T-helper 17 cell (primary cell): ENCODE measurements around the gene FRMPD1. TPM values are rescaled to one million over a fixed set of nuclear protein-coding genes. Genes with fewer than 3 reads are reported as not detected.

ENCODE experiments used
- ATAC-seq: fragments of 150-1000 bp; cut with Tn5 transposase; 2 replicates; pipeline ENCODE4 v1.10.0; 2021; ENCODE audit warnings: mild to moderate bottlenecking, moderate library complexity
- DNase-seq, 3 donors: peaks; one replicate each; pipeline versions ENCODE4 v3.0.0 to v3.0.0-alpha.2; 2020 to 2021
- H3K9me3 ChIP-seq: one replicate; pipeline ENCODE4 v1.7.0; 2013; ENCODE audit warnings: low read length, mild to moderate bottlenecking; ENCODE audit not compliant: control insufficient read depth, poor library complexity, severe bottlenecking
- H3K27ac Mint-ChIP-seq: one replicate; pipeline ENCODE4 v1.8.0; 2022; ENCODE audit warnings: mild to moderate bottlenecking, moderate library complexity, mixed read lengths
- H3K27me3 Mint-ChIP-seq: one replicate; pipeline ENCODE4 v1.8.0; 2022; ENCODE audit warnings: mixed read lengths
- H3K36me3 Mint-ChIP-seq: one replicate; pipeline ENCODE4 v1.8.0; 2022; ENCODE audit warnings: low read depth, mixed read lengths
- H3K4me1 Mint-ChIP-seq: one replicate; pipeline ENCODE4 v1.8.0; 2022; ENCODE audit warnings: mild to moderate bottlenecking, mixed read lengths
- H3K4me3 Mint-ChIP-seq: one replicate; pipeline ENCODE4 v1.8.0; 2022; ENCODE audit warnings: mild to moderate bottlenecking, moderate library complexity, mixed read lengths
- total RNA-seq, 4 donors: library from RNA in 2 of 4; stranded (reverse) in 2 of 4; gene quantifications; one replicate each; pipeline ENCODE4 v1.2.3 and lab custom pipeline; 2022 to 2026

The FRMPD1 gene
- total RNA-seq, 2 donors from 2014 or later = not detected

DNA sequence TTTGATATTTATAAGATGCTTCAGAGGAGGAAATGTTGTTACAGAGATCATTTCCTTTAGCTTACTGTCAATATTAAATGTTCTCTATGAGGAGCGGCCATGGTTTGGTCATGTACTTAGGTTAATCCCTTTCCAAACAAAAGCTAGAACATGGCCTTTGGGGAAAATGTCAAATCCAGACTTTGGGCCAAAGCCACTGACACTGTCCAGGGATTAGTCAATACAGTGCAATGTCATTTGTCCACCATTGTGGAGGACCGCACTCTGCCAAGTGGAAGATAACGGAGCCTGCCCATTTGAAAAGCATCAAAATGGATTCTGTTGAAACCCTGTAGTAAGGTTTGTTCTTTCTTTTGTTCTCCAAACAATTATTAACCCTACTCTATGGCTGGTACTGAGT, 50.1 kb downstream of the FRMPD1 start:
- H3K9me3 ChIP-seq = no peaks in the 10 kb centered on the region
- H3K4me1 Mint-ChIP-seq = no peaks in the 10 kb centered on the region
- no peak for DNase-seq
- H3K27me3 Mint-ChIP-seq = peaks cover 32% of the 10 kb centered on the region
- H3K4me3 Mint-ChIP-seq = no peak overlapping the region
- no peaks in the 10 kb centered on the region for H3K36me3 Mint-ChIP-seq
- ATAC-seq = no peak
- no peak overlapping the region for H3K27ac Mint-ChIP-seq

DNA sequence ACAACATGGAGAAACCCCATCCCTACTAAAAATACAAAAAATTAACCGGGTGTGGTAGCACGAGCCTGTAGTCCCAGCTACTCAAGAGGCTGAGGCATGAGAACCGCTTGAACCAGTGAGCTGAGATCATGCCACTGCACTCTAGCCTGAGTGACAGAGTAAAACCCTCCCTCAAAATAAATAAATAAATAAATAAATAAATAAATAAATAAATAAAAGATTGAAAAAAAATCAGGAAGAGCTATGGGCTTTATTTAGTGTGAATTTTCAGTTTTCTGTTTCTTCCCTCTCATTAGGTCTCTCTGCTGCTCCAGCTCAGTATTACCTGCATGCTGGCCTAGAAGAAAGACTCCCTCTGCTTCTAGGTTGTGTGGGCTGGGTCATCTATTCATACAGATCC, 55.0 kb downstream of the FRMPD1 start:
- DNase-seq = no peak
- Mint-ChIP-seq H3K36me3 (peaks cover 5% of the 10 kb centered on the region), H3K4me3 (no peak overlapping the region), H3K27ac (no peak overlapping the region), H3K27me3 (peaks cover 56% of the 10 kb centered on the region), H3K4me1 (no peaks in the 10 kb centered on the region)
- H3K9me3 ChIP-seq = no peaks in the 10 kb centered on the region
- ATAC-seq = no peak

GRCh38 chr9:37706290-37706689, 55.5 kb downstream of the FRMPD1 start:
- H3K9me3 ChIP-seq = no peaks in the 10 kb centered on the region
- Mint-ChIP-seq H3K4me1 (no peaks in the 10 kb centered on the region), H3K27me3 (peaks cover 55% of the 10 kb centered on the region), H3K27ac (no peak overlapping the region), H3K36me3 (peaks cover 5% of the 10 kb centered on the region), H3K4me3 (no peak overlapping the region)
- DNase-seq (no peak), ATAC-seq (no peak)

GRCh38 chr9:37707748-37708147, 57.0 kb downstream of the FRMPD1 start:
- no peak overlapping the region for H3K27ac Mint-ChIP-seq
- no peaks in the 10 kb centered on the region for H3K4me1 Mint-ChIP-seq
- peaks cover 5% of the 10 kb centered on the region for H3K36me3 Mint-ChIP-seq
- no peaks in the 10 kb centered on the region for H3K9me3 ChIP-seq
- ATAC-seq (no peak), DNase-seq (no peak)
- peaks cover 54% of the 10 kb centered on the region for H3K27me3 Mint-ChIP-seq
- H3K4me3 Mint-ChIP-seq = no peak overlapping the region

GRCh38 chr9:37710046-37710445, 59.3 kb downstream of the FRMPD1 start:
- Mint-ChIP-seq H3K27ac (no peak overlapping the region), H3K36me3 (peaks cover 5% of the 10 kb centered on the region), H3K4me1 (no peaks in the 10 kb centered on the region), H3K4me3 (no peak overlapping the region), H3K27me3 (peaks cover 51% of the 10 kb centered on the region)
- no peak for DNase-seq
- no peak for ATAC-seq
- no peaks in the 10 kb centered on the region for H3K9me3 ChIP-seq

GRCh38 chr9:37715260-37715659, 64.5 kb downstream of the FRMPD1 start:
- H3K36me3 Mint-ChIP-seq = no peaks in the 10 kb centered on the region
- ATAC-seq (no peak), DNase-seq (no peak)
- H3K4me1 Mint-ChIP-seq = no peaks in the 10 kb centered on the region
- H3K27me3 Mint-ChIP-seq = peaks cover 34% of the 10 kb centered on the region
- no peaks in the 10 kb centered on the region for H3K9me3 ChIP-seq
- H3K27ac Mint-ChIP-seq = no peak overlapping the region
- no peak overlapping the region for H3K4me3 Mint-ChIP-seq

- no peaks in the 10 kb centered on the region for H3K9me3 ChIP-seq
- no peaks in the 10 kb centered on the region for H3K36me3 Mint-ChIP-seq
- DNase-seq = no peak
- H3K4me1 Mint-ChIP-seq = no peaks in the 10 kb centered on the region
- H3K4me3 Mint-ChIP-seq = no peak overlapping the region
- H3K27me3 Mint-ChIP-seq = peaks cover 42% of the 10 kb centered on the region
- no peak for ATAC-seq
- no peak overlapping the region for H3K27ac Mint-ChIP-seq
Measured at GRCh38 chr9:37715991-37716505, 65.3 kb downstream of the FRMPD1 start.

GRCh38 chr9:37719526-37719925, 68.8 kb downstream of the FRMPD1 start:
- no peaks in the 10 kb centered on the region for H3K4me1 Mint-ChIP-seq
- H3K9me3 ChIP-seq = no peaks in the 10 kb centered on the region
- H3K27me3 Mint-ChIP-seq = peaks cover 36% of the 10 kb centered on the region
- H3K27ac Mint-ChIP-seq = no peak overlapping the region
- H3K4me3 Mint-ChIP-seq = no peak overlapping the region
- H3K36me3 Mint-ChIP-seq = no peaks in the 10 kb centered on the region
- DNase-seq (no peak), ATAC-seq (no peak)

- DNase-seq (no peak), ATAC-seq (no peak)
- H3K27ac Mint-ChIP-seq = no peak overlapping the region
- peaks cover 31% of the 10 kb centered on the region for H3K27me3 Mint-ChIP-seq
- no peaks in the 10 kb centered on the region for H3K9me3 ChIP-seq
- peaks cover 3% of the 10 kb centered on the region for H3K36me3 Mint-ChIP-seq
- H3K4me1 Mint-ChIP-seq = no peaks in the 10 kb centered on the region
- no peak overlapping the region for H3K4me3 Mint-ChIP-seq
Measured at GRCh38 chr9:37727013-37727412, 76.3 kb downstream of the FRMPD1 start.

GRCh38 chr9:37729499-37729898, 78.7 kb downstream of the FRMPD1 start:
- Mint-ChIP-seq H3K4me1 (peaks cover 2% of the 10 kb centered on the region), H3K27me3 (peaks cover 48% of the 10 kb centered on the region), H3K4me3 (no peak overlapping the region), H3K36me3 (peaks cover 3% of the 10 kb centered on the region), H3K27ac (no peak overlapping the region)
- DNase-seq = no peak
- no peak for ATAC-seq
- H3K9me3 ChIP-seq = no peaks in the 10 kb centered on the region

DNA sequence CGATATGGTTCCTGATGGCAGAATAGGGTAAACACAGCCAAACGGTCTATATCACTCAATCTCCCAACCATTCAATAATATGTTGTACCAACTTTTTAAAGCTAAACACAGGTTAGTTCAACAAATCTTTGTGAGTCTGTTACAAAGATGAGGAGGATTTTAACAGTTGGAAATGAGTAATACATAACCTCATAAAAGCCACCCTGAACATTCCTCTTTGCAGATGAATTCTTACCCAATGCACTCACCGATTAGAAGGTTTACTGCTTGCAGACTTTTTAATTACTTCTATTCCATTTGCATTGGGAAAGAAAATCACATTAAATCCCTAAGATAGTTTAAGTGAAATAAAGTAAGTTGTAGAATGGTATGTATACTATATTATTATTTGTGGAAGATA, 79.5 kb downstream of the FRMPD1 start:
- Mint-ChIP-seq H3K4me3 (no peak overlapping the region), H3K36me3 (peaks cover 3% of the 10 kb centered on the region)
- no peak for ATAC-seq

DNA sequence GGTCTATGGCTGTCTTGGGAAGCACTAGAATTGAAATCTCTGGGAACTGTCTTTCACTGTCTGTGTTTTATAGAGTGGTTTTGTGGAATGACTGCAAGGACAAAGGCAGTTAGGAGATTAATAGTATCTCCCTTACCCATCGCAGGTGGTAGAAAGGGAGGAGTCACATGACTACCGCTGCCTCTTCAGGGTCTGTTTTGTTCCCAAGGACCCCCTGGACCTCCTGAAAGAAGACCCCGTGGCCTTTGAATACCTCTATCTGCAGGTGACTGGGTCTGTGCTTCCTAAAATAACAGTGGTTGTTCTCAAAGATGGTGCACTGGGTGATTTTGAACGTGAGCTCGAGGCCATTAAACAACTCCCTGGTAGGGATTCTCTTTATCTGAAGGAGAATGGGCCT, 80.1 kb downstream of the FRMPD1 start:
- Mint-ChIP-seq H3K4me1 (peaks cover 5% of the 10 kb centered on the region), H3K4me3 (no peak overlapping the region), H3K27me3 (peaks cover 58% of the 10 kb centered on the region), H3K36me3 (peaks cover 5% of the 10 kb centered on the region), H3K27ac (no peak overlapping the region)
- ATAC-seq (no peak), DNase-seq (no peak)
- no peaks in the 10 kb centered on the region for H3K9me3 ChIP-seq

More for the DNA sequence above, 79.5 kb downstream of the FRMPD1 start:
- H3K27ac Mint-ChIP-seq = no peak overlapping the region
- H3K4me1 Mint-ChIP-seq = peaks cover 5% of the 10 kb centered on the region
- no peaks in the 10 kb centered on the region for H3K9me3 ChIP-seq
- peaks cover 55% of the 10 kb centered on the region for H3K27me3 Mint-ChIP-seq
- no peak for DNase-seq

DNA sequence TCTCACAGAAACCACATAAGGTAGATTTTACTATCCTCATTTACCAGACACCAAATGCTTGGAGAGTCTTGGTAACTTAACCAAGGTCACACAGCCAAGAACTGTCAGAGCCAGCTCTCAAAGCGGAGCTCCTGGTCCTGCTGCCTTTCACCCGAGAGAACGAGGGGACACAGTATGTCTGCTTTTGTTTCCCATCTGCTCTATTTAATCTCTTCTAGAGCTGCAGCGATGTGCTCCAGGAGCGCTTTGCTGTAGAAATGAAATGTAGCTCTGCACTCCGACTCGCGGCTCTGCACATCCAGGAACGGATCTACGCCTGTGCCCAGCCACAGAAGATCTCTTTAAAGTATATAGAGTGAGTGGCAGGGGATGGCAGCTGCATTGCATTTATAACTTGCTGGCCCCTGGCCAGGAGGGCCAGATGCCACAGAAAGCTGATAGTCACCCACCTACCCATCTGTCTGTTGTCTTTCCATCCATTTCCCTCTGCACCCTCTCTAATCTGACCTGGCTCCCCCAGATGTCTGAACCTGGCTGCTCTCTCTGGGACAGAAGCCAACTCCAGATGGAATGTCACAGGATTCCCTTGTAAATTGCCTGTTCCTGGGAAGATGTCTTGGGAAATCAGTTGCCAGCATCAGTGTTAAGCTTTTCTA, 81.5 kb downstream of the FRMPD1 start:
- ATAC-seq (no peak), DNase-seq (no peak)
- no peaks in the 10 kb centered on the region for H3K9me3 ChIP-seq
- H3K36me3 Mint-ChIP-seq = peaks cover 3% of the 10 kb centered on the region
- H3K27ac Mint-ChIP-seq = no peak overlapping the region
- H3K27me3 Mint-ChIP-seq = peaks cover 52% of the 10 kb centered on the region
- peaks cover 5% of the 10 kb centered on the region for H3K4me1 Mint-ChIP-seq
- H3K4me3 Mint-ChIP-seq = no peak overlapping the region

- no peak for DNase-seq
- H3K36me3 Mint-ChIP-seq = peaks cover 3% of the 10 kb centered on the region
- H3K4me3 Mint-ChIP-seq = no peak overlapping the region
- H3K9me3 ChIP-seq = no peaks in the 10 kb centered on the region
- H3K4me1 Mint-ChIP-seq = peaks cover 5% of the 10 kb centered on the region
- peaks cover 45% of the 10 kb centered on the region for H3K27me3 Mint-ChIP-seq
- no peak for ATAC-seq
- H3K27ac Mint-ChIP-seq = no peak overlapping the region
Measured at GRCh38 chr9:37732952-37733351, 82.2 kb downstream of the FRMPD1 start.
